Measurements from ENCODE around the gene KIAA1328.
"Not testable (repeated sequence)": the region's sequence is repeated elsewhere in the genome, so short reads cannot be mapped to it uniquely, and the experiment has no call there.

Gene KIAA1328

DNA sequence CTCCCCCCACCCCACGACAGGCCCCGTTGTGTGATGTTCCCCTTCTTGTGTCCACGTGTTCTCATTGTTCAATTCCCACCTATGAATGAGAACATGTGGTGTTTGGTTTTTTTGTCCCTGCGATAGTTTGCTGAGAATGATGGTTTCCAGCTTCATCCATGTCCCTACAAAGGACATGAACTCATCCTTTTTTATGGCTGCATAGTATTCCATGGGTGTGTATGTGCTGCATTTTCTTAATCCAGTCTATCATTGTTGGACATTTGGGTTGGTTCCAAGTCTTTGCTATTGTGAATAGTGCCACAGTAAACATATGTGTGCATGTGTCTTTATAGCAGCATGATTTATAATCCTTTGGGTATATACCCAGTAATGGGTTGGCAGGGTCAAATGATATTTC, 80.4 kb downstream of the KIAA1328 start:
- H3K27ac ChIP-seq (ENCODE audit: low read length); H3K36me3 ChIP-seq (ENCODE audit: control insufficient read depth, low read depth, low read length); H3K4me1 ChIP-seq (ENCODE audit: control insufficient read depth, low read depth, low read length); H3K9ac ChIP-seq (ENCODE audit: low read length); H3K4me3 ChIP-seq (ENCODE audit: low read length); H3K9me3 ChIP-seq (ENCODE audit: control insufficient read depth, low read depth, low read length); H3K27me3 ChIP-seq (ENCODE audit: control insufficient read depth, insufficient read depth, low read length): not testable (repeated sequence)

DNA sequence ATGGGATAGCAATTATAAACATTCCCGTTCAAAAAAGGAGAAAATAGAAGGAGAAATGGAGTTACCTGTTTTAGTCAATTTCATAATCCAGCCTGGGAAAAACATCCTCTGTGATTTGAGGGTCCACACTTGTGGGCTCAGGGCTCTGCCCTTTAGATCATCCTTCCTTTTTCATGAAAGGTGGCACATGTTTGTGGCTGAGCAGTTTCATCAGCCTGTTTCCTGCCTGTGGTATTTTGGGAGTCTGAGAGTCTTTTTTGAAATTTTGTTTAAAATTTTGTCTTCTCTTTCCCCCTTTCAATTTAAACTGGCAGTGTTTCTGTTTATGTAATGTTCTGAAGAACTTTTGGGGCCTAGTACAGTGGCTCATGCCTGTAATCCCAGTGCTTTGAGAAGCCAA, 84.0 kb downstream of the KIAA1328 start:
- Histone ChIP-seq H3K4me3 (ENCODE audit: low read length) (no peak overlapping the region), H3K9me3 (ENCODE audit: control insufficient read depth, low read depth, low read length) (no peaks in the 10 kb centered on the region), H3K9ac (ENCODE audit: low read length) (no peak overlapping the region), H3K4me1 (ENCODE audit: control insufficient read depth, low read depth, low read length) (no peaks in the 10 kb centered on the region), H3K27me3 (ENCODE audit: control insufficient read depth, insufficient read depth, low read length) (no peaks in the 10 kb centered on the region), H3K36me3 (ENCODE audit: control insufficient read depth, low read depth, low read length) (no peaks in the 10 kb centered on the region), H3K27ac (ENCODE audit: low read length) (no peak overlapping the region)

DNA sequence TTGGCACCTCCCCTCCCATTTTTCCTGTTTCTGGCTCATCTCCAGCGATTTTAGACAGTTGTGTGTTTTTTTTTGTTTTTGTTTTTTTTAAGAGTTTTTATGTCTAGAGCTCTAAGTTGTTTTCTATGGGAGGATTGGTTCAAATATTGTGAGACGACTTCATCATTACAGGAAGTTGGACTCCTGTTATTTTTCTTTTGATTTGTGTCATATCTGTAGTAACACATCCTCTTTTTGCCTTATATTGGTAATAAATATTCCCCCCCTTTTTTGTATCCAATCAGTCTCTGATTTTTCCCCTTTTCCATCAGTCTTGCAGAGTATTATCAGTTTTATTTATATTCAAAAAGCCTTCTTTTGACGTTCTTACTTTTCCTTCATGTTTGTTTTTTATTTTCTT, 89.0 kb downstream of the KIAA1328 start:
- Histone ChIP-seq H3K27ac (ENCODE audit: low read length) (no peak overlapping the region), H3K36me3 (ENCODE audit: control insufficient read depth, low read depth, low read length) (no peaks in the 10 kb centered on the region), H3K4me1 (ENCODE audit: control insufficient read depth, low read depth, low read length) (no peaks in the 10 kb centered on the region), H3K9me3 (ENCODE audit: control insufficient read depth, low read depth, low read length) (no peaks in the 10 kb centered on the region), H3K9ac (ENCODE audit: low read length) (no peak overlapping the region), H3K4me3 (ENCODE audit: low read length) (no peak overlapping the region), H3K27me3 (ENCODE audit: control insufficient read depth, insufficient read depth, low read length) (no peaks in the 10 kb centered on the region)

DNA sequence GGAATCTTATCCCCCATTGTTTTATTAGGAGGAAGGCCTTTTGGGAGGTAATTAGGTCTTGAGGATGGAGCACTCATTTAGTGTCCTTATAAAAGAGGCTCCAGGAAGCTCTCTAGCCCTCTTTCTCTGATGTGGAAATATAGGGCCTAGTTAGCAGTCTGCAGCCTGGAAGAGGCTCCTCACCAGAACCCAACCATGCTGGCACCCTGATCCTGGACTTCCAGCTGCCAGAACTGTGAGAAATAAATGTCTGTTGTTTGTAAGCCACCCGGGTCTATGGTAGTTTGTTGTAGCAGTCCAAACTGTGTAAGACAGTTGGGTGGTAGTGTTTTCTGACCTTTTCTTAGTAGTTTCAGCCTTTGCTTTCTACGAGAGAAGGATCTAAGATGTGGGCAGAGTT, 100.7 kb downstream of the KIAA1328 start:
- Histone ChIP-seq H3K9me3 (ENCODE audit: control insufficient read depth, low read depth, low read length) (no peaks in the 10 kb centered on the region), H3K27ac (ENCODE audit: low read length) (no peak overlapping the region), H3K36me3 (ENCODE audit: control insufficient read depth, low read depth, low read length) (no peaks in the 10 kb centered on the region), H3K9ac (ENCODE audit: low read length) (no peak overlapping the region), H3K27me3 (ENCODE audit: control insufficient read depth, insufficient read depth, low read length) (no peaks in the 10 kb centered on the region), H3K4me1 (ENCODE audit: control insufficient read depth, low read depth, low read length) (no peaks in the 10 kb centered on the region), H3K4me3 (ENCODE audit: low read length) (no peak overlapping the region)

DNA sequence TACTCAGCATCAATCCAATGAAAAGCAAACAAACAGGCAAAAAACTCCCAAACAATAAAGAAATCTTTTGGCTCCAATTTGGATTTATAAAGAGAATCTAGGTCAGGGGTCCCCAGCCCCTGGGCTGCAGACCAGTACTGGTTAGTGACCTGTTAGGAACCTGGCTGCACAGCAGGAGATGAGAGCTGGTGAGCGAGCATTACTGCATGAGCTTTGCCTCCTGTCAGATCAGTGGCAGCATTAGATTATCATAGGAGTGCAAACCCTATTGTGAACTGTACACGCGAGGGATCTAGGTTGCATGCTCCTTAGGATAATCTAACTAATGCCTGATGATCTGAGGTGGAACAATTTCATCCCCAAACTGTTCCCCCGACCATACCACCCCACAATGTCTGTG, 102.2 kb downstream of the KIAA1328 start:
- Histone ChIP-seq H3K9ac (ENCODE audit: low read length) (no peak overlapping the region), H3K36me3 (ENCODE audit: control insufficient read depth, low read depth, low read length) (no peaks in the 10 kb centered on the region), H3K4me3 (ENCODE audit: low read length) (no peak overlapping the region), H3K9me3 (ENCODE audit: control insufficient read depth, low read depth, low read length) (no peaks in the 10 kb centered on the region), H3K27ac (ENCODE audit: low read length) (no peak overlapping the region), H3K4me1 (ENCODE audit: control insufficient read depth, low read depth, low read length) (no peaks in the 10 kb centered on the region), H3K27me3 (ENCODE audit: control insufficient read depth, insufficient read depth, low read length) (no peaks in the 10 kb centered on the region)

DNA sequence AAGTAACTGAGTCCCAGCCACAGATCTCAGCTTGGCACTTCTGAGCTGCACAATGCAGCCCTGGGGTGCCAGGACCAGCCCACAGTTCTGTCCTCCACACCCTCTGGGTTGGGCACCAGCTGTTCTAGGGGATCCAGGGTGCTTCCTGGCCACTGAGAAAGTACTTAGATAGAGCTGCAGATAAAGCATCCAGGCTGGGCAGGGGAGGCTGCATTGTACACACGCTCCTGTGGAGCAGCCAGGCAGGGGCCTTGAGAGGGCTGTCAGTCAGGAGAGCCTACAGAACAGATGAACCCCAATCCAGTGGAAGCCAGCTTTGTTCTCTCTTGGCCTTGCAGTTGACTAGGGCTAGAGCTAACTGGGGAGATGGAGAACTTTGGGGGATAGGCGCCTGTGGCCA, 104.6 kb downstream of the KIAA1328 start:
- no peaks in the 10 kb centered on the region for H3K9me3 ChIP-seq (ENCODE audit: control insufficient read depth, low read depth, low read length)
- H3K27me3 ChIP-seq (ENCODE audit: control insufficient read depth, insufficient read depth, low read length) = no peaks in the 10 kb centered on the region
- no peak overlapping the region for H3K27ac ChIP-seq (ENCODE audit: low read length)
- H3K4me3 ChIP-seq (ENCODE audit: low read length) = no peak overlapping the region
- H3K36me3 ChIP-seq (ENCODE audit: control insufficient read depth, low read depth, low read length) = no peaks in the 10 kb centered on the region
- H3K4me1 ChIP-seq (ENCODE audit: control insufficient read depth, low read depth, low read length) = no peaks in the 10 kb centered on the region
- H3K9ac ChIP-seq (ENCODE audit: low read length) = no peak overlapping the region

DNA sequence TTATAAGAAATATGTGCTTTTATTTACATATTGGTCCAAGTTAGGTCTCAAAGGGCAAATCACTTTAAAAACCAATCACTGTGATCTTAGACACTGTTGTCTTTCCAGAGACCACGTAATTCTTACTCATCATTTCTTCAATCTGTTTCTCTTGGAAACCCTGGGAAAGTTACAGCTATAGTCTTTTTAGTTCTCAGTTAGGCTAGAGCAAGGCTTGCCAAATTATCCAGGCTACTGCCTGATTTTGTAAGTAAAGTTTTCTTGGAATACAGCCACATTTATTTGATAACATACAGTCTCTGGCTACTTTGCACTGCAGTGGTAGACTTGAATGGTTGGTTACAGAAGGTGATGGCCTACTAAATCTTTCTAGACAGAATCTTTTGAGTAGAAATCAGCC, 106.0 kb downstream of the KIAA1328 start:
- H3K27ac ChIP-seq (ENCODE audit: low read length) = no peak overlapping the region
- no peaks in the 10 kb centered on the region for H3K27me3 ChIP-seq (ENCODE audit: control insufficient read depth, insufficient read depth, low read length)
- H3K9ac ChIP-seq (ENCODE audit: low read length) = no peak overlapping the region
- no peaks in the 10 kb centered on the region for H3K4me1 ChIP-seq (ENCODE audit: control insufficient read depth, low read depth, low read length)
- H3K9me3 ChIP-seq (ENCODE audit: control insufficient read depth, low read depth, low read length) = no peaks in the 10 kb centered on the region
- no peak overlapping the region for H3K4me3 ChIP-seq (ENCODE audit: low read length)
- no peaks in the 10 kb centered on the region for H3K36me3 ChIP-seq (ENCODE audit: control insufficient read depth, low read depth, low read length)

DNA sequence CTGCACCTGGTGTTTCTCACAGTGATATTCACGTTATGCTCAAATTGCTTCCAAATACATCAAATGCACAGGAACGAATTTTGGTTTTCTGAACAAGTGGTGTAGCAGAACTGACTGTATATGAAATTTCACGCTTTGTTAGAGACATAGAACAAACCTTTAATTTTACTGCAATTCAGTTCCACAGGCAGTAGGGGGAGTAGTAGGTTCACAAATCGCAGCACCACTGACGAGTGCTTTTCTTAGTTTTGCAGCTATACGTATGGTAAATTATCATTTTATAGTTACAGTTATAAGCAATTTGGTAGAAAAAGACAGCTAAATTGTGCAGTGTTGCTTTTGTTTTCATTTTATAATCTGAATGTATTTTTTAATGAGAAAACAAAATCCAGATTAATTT, 113.3 kb downstream of the KIAA1328 start:
- no peaks in the 10 kb centered on the region for H3K27me3 ChIP-seq (ENCODE audit: control insufficient read depth, insufficient read depth, low read length)
- no peaks in the 10 kb centered on the region for H3K9me3 ChIP-seq (ENCODE audit: control insufficient read depth, low read depth, low read length)
- no peaks in the 10 kb centered on the region for H3K36me3 ChIP-seq (ENCODE audit: control insufficient read depth, low read depth, low read length)
- H3K4me1 ChIP-seq (ENCODE audit: control insufficient read depth, low read depth, low read length) = peaks cover 15% of the 10 kb centered on the region
- no peak overlapping the region for H3K4me3 ChIP-seq (ENCODE audit: low read length)
- H3K9ac ChIP-seq (ENCODE audit: low read length) = no peak overlapping the region
- H3K27ac ChIP-seq (ENCODE audit: low read length) = no peak overlapping the region

DNA sequence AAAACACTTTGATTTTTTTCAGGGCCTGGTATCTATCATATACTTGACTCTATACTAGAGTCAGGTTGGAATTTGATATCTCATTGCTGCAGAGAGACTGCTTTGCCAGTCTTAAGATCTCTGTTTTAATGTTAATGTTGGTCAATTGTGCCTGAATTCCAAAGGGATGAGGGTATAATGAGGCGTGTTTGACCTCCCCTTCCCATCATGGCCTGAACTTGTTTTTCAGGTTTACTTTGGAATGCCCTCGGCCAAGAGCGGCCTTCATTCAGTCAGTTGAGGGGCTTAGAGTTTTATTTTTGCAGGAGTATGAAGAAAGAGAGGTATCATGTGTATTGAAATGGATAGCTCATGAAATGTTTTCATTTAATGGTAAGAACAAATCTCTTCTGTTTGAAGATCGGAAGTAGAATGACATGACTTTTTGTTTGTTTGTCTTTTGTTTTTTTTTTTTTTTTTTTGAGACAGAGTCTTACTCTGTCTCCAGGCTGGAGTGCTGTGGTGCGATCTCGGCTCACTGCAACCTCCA, 119.0 kb downstream of the KIAA1328 start:
- Histone ChIP-seq H3K9me3 (ENCODE audit: control insufficient read depth, low read depth, low read length) (no peaks in the 10 kb centered on the region), H3K27me3 (ENCODE audit: control insufficient read depth, insufficient read depth, low read length) (no peaks in the 10 kb centered on the region), H3K4me1 (ENCODE audit: control insufficient read depth, low read depth, low read length) (peaks cover 38% of the 10 kb centered on the region), H3K36me3 (ENCODE audit: control insufficient read depth, low read depth, low read length) (no peaks in the 10 kb centered on the region), H3K4me3 (ENCODE audit: low read length) (no peak overlapping the region), H3K9ac (ENCODE audit: low read length) (peak overlapping the region; percentile 1), H3K27ac (ENCODE audit: low read length) (peak overlapping the region; percentile 51)

DNA sequence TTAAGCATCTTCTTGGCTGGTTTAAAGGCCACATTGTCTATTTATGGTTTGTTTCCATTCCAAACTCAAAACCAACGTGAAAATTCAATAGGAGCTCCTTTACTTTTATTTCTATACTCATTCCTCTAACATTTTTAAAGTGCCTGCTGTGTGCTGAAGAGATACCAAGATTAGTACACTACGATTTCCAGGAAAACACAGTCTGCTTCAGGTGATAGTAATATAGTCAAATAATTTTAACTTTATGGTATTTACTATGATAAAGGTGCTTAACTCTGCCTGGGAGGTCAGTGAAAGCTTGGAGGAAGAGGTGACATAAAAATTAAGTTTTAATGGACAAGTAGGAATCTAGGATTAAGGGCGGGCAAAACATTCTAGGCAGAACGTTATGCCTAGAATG, 121.4 kb downstream of the KIAA1328 start:
- Histone ChIP-seq H3K4me1 (ENCODE audit: control insufficient read depth, low read depth, low read length) (peaks cover 31% of the 10 kb centered on the region), H3K36me3 (ENCODE audit: control insufficient read depth, low read depth, low read length) (no peaks in the 10 kb centered on the region), H3K4me3 (ENCODE audit: low read length) (no peak overlapping the region), H3K27me3 (ENCODE audit: control insufficient read depth, insufficient read depth, low read length) (no peaks in the 10 kb centered on the region), H3K27ac (ENCODE audit: low read length) (no peak overlapping the region), H3K9me3 (ENCODE audit: control insufficient read depth, low read depth, low read length) (no peaks in the 10 kb centered on the region), H3K9ac (ENCODE audit: low read length) (no peak overlapping the region)

DNA sequence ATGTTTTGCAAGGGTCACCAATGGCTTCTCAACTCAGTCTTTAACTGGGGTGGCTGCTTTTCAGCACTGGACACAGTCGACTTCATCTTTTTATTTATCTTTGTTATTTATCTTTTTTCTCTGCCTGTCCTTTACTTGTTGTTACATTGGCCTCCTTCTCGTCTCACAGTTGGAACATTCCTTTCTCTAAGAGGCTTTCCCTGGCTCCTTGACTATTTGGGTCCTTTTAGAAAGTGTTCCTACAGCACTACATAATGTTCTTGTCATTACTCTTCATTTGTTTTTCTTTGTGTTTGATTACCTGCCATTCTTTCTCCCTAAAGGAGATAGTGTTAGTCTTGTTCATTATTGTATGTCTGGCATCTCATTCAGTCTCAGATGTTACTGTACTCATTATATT, 122.0 kb downstream of the KIAA1328 start:
- Histone ChIP-seq H3K4me3 (ENCODE audit: low read length) (no peak overlapping the region), H3K4me1 (ENCODE audit: control insufficient read depth, low read depth, low read length) (peaks cover 31% of the 10 kb centered on the region), H3K9ac (ENCODE audit: low read length) (no peak overlapping the region), H3K27ac (ENCODE audit: low read length) (no peak overlapping the region), H3K9me3 (ENCODE audit: control insufficient read depth, low read depth, low read length) (no peaks in the 10 kb centered on the region), H3K27me3 (ENCODE audit: control insufficient read depth, insufficient read depth, low read length) (no peaks in the 10 kb centered on the region), H3K36me3 (ENCODE audit: control insufficient read depth, low read depth, low read length) (no peaks in the 10 kb centered on the region)

DNA sequence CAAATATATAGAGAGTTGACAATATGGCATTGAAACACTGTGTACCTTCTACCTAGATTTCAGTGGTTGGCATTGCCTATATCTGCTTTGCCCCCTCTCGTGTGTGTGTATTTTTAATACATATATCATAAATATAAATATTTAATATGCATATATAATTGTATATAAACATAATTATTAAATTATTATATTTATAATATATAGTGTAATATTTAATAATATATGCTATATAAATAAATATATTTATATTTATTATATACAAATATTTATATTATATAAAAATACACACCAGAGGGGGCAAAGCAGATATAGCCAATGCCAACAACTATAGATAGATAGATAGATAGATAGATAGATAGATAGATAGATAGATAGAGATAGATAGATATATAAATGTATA, 124.1 kb downstream of the KIAA1328 start:
- Histone ChIP-seq H3K9me3 (ENCODE audit: control insufficient read depth, low read depth, low read length) (no peaks in the 10 kb centered on the region), H3K27me3 (ENCODE audit: control insufficient read depth, insufficient read depth, low read length) (no peaks in the 10 kb centered on the region), H3K4me1 (ENCODE audit: control insufficient read depth, low read depth, low read length) (peaks cover 22% of the 10 kb centered on the region), H3K9ac (ENCODE audit: low read length) (no peak overlapping the region), H3K4me3 (ENCODE audit: low read length) (no peak overlapping the region), H3K27ac (ENCODE audit: low read length) (no peak overlapping the region), H3K36me3 (ENCODE audit: control insufficient read depth, low read depth, low read length) (no peaks in the 10 kb centered on the region)
